Muscle of leg (tissue), 11 donors: ENCODE results near the gene MAPK1IP1L. TPM values are rescaled to one million over a fixed set of nuclear protein-coding genes. Genes with fewer than 3 reads are reported as not detected.
"Not testable (repeated sequence)": the region's sequence is repeated elsewhere in the genome, so short reads cannot be mapped to it uniquely, and the experiment has no call there.

Experiments used
- DNase-seq: peaks from one replicate; pipeline ENCODE4 v3.0.0; 2013
- H3K27ac ChIP-seq: one replicate; pipeline ENCODE4 v1.5.1; 2013; ENCODE audit warnings: mild to moderate bottlenecking, low read length, control low read depth
- H3K27me3 ChIP-seq: one replicate; pipeline ENCODE4 v1.6.1; 2013; ENCODE audit warnings: low read length; ENCODE audit not compliant: control insufficient read depth, insufficient read depth
- H3K36me3 ChIP-seq: one replicate; pipeline ENCODE4 v1.6.1; 2013; ENCODE audit warnings: low read length; ENCODE audit not compliant: control insufficient read depth, insufficient read depth
- H3K4me1 ChIP-seq: one replicate; pipeline ENCODE4 v1.6.1; 2013; ENCODE audit warnings: low read length; ENCODE audit not compliant: control insufficient read depth, insufficient read depth
- H3K4me3 ChIP-seq: one replicate; pipeline ENCODE4 v1.5.1; 2013; ENCODE audit warnings: low read length, control low read depth
- H3K9me3 ChIP-seq: replicated peaks from 2 replicates; pipeline ENCODE4 v1.6.1; 2013; ENCODE audit warnings: low read depth, low read length; ENCODE audit not compliant: control insufficient read depth
- WGBS: methylation state at CpG from one replicate; pipeline ENCODE4 v1.1.5; 2013; ENCODE audit warnings: missing lambda C conversion rate; ENCODE audit not compliant: insufficient coverage; 5-methylcytosine and 5-hydroxymethylcytosine counted together
- polyA plus RNA-seq, 8 donors: library from polyadenylated mRNA; unstranded; fragments of 120-200 nt; gene quantifications; one replicate each; pipeline versions ENCODE4 v1.2.1 to v1.2.3, GENCODE V29; 2013; ENCODE audit warnings: inconsistent platforms in 1 of 8, low replicate concordance in 1 of 8; ENCODE audit not compliant: insufficient read length in 8 of 8, insufficient read depth in 1 of 8
- total RNA-seq: library from RNA; stranded (reverse); fragments of 120-200 nt; gene quantifications from one replicate; pipeline ENCODE4 v1.2.4, GENCODE V29; 2013

The MAPK1IP1L gene
- total and polyA plus RNA-seq, 9 donors = 22.3 to 65.0 (median 58.0) TPM

DNA sequence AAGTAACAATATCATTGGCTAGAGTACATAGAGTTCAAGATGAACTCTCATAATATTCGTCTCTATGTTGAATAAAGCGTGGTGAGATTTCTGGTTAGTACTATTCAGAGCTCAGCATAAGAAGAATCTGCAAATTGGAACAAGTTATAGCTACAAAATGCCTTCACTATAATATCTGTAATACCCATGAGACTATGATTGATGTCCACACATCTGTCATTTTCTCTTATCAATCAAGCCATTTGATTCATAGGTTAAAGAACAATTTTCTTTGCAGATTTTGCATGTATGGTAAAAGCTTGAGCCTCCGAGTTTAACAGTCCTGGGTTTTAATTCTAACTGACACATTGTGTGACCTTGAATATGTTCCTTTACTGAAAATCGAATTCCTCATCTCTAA, 23.0 kb upstream of the MAPK1IP1L start:
- H3K9me3 ChIP-seq = no peaks in the 10 kb centered on the region
- H3K4me3 ChIP-seq = no peak overlapping the region
- no peak for DNase-seq
- no peaks in the 10 kb centered on the region for H3K27me3 ChIP-seq
- H3K27ac ChIP-seq = no peak overlapping the region
- H3K36me3 ChIP-seq = no peaks in the 10 kb centered on the region
- WGBS = no CpG with 5 or more reads among the region's 4 CpGs
- H3K4me1 ChIP-seq = peaks cover 7% of the 10 kb centered on the region

DNA sequence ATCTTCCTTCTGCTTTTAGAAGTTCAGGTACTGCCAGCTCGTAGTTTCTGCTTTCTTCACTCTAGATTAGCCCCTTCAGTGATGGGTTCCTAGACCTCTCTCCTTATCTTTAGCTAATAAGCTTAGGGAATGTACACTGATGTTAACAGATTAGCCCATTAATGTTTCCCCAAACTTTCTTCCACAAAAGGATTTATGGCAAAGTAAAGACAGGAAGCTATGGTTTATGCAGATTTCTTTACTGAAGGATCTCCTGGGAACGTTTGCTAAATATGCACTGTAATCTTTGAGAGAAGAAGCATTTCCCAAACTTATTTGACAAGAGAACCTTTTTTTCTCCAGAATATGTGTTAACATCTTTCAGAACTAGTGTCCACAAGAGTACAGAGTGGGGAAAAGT, 20.3 kb upstream of the MAPK1IP1L start:
- WGBS = no CpG with 5 or more reads among the region's 2 CpGs
- Histone ChIP-seq H3K27me3 (no peaks in the 10 kb centered on the region), H3K9me3 (no peaks in the 10 kb centered on the region), H3K4me3 (no peak overlapping the region), H3K27ac (no peak overlapping the region), H3K36me3 (peaks cover 3% of the 10 kb centered on the region), H3K4me1 (peaks cover 2% of the 10 kb centered on the region)
- no peak for DNase-seq

DNA sequence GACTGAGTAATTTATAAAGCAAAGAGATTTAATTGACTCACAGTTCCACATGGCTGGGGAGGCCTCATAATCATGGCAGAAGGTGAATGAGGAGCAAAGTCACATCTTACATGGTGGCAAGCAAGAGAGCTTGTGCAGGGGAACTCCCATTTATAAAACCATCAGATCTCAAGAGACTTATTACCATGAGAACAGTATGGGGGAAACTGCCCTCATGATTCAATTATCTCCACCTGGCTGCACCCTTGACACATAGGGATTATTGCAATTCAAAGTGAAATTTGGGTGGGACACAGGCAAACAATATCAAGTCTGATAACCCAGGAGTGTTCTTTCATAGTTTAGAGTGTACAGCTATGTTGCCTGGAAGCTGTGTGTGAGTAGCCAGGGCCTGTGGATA, 13.5 kb upstream of the MAPK1IP1L start:
- H3K36me3 ChIP-seq, H3K27ac ChIP-seq, H3K27me3 ChIP-seq, H3K4me3 ChIP-seq, H3K9me3 ChIP-seq, DNase-seq, H3K4me1 ChIP-seq: not testable (repeated sequence)

DNA sequence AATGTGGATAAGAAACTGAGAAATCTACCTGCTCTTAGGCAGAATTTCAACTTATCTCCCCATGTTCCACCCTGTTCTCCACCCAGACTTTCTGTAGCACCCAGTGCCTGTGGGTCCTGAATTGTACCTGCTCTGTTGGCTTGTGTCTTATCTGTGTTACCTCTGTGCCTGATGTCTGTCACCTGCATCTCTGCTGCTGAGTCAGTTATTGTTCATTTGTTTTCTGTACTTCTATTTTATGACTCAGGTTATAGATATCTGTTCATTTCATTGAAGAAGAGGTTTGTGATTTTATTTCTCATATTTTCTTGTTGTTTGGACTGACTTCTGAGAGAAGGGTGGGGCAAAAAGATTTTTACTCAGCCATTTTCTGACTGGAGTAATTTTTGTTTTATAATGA, 12.7 kb upstream of the MAPK1IP1L start:
- Histone ChIP-seq H3K4me3 (no peak overlapping the region), H3K27me3 (no peaks in the 10 kb centered on the region), H3K4me1 (no peaks in the 10 kb centered on the region), H3K27ac (no peak overlapping the region), H3K9me3 (no peaks in the 10 kb centered on the region), H3K36me3 (peaks cover 13% of the 10 kb centered on the region)
- no peak for DNase-seq

DNA sequence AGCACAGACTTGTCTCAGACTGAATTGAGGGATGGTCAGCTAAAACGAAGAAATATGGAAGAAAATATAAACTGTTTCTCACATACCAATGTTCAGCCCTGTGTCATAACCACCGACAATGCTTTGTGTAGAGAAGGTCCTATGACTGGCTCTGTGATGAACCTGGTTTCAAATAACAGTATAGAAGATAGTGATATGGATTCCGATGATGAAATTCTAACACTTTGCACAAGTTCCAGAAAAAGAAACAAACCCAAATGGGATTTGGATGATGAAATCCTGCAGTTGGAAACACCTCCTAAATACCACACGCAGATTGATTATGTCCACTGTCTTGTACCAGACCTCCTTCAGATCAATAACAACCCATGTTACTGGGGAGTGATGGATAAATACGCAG, 7.9 kb upstream of the MAPK1IP1L start:
- no peaks in the 10 kb centered on the region for H3K27me3 ChIP-seq
- no peaks in the 10 kb centered on the region for H3K9me3 ChIP-seq
- WGBS = 100% methylated on average over 1 of the region's 5 CpGs
- peaks cover 11% of the 10 kb centered on the region for H3K36me3 ChIP-seq
- no peak overlapping the region for H3K27ac ChIP-seq
- no peak overlapping the region for H3K4me3 ChIP-seq
- DNase-seq = no peak
- no peaks in the 10 kb centered on the region for H3K4me1 ChIP-seq

DNA sequence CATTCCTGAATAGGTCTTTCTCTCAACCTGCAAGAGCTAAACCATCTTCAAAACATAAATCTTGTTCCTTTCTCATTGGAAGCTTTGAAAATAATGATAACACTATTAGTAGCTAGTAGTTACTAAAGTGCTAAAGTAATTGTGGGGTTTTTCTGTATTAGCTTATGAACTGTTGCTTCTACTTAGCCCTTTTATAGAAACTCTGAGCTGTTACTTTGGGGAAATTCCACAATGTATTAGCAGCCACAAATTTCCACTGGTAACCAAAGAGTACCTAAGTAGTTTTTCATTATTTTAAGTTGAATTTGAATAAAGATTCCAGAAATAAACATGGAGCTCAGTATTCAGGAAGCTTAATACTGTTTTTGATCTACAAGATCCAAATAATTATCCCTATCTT, 6.4 kb upstream of the MAPK1IP1L start:
- Histone ChIP-seq H3K4me1 (no peaks in the 10 kb centered on the region), H3K27me3 (no peaks in the 10 kb centered on the region), H3K36me3 (peaks cover 11% of the 10 kb centered on the region), H3K4me3 (no peak overlapping the region), H3K9me3 (no peaks in the 10 kb centered on the region), H3K27ac (no peak overlapping the region)
- no peak for DNase-seq

DNA sequence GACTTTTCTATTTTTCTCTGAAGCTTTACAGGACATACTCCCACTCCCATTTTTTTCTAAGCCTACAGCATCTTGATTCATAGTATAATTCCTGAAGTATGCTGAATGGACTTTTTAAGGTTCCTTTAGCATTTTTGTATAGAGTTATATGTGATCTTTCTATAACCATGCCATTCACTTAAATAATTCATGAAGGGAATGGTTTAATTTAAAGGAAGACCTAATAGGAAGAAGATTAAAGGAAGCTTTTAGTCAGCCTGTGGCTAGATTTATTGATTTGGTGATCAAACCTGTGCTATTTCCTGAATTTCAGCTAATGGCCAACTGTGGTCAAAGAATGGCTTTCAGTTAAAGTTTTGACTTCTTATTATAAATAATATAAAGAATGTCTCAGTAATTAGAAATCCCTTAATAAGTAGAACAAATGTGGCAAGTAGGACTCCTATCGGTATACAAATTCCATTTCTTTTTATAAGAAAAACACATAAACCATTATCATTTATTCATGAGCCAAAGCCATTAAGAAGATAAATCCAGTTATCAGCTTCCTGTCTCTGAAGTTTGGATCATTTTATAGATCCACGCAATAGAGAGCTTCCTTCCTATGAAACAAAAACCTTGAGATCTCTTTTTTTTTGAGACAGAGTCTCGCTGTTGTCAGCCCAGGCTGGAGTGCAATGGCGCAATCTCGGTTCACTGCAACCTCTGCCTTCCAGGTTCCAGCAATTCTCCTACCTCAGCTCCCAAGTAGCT, 4.0 kb upstream of the MAPK1IP1L start:
- 85% methylated on average over 4 of the region's 5 CpGs for WGBS
- H3K9me3 ChIP-seq = no peaks in the 10 kb centered on the region
- H3K36me3 ChIP-seq = peaks cover 11% of the 10 kb centered on the region
- no peaks in the 10 kb centered on the region for H3K27me3 ChIP-seq
- peaks cover 7% of the 10 kb centered on the region for H3K4me1 ChIP-seq
- H3K4me3 ChIP-seq = no peak overlapping the region
- no peak for DNase-seq
- H3K27ac ChIP-seq = no peak overlapping the region

DNA sequence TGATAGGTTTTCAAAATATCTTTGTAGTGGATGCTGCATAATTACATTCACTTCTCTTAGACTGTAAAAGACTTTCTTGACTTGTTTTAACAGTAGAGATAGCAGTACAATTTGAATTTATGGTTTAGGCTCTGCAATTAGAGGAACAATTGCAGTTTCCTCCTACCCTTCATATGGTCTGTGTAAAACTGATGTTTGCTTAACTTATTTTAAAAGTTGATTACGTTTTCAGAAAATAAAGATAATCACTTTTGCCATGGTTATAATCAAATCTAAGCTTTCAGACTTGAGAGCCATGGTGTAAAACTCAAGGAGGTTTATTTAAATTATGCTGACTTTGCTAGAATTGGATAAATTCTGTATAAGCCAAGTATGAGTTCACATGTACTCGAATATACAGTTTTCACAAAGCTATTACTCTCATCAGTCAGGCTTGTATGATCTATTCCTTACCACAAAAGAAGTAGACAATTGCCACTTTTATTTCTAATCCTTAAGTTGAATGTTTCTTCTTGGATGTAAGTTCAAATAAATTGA, 2.5 kb upstream of the MAPK1IP1L start:
- no peak for DNase-seq
- peaks cover 1% of the 10 kb centered on the region for H3K36me3 ChIP-seq
- no peaks in the 10 kb centered on the region for H3K27me3 ChIP-seq
- WGBS = no CpG with 5 or more reads among the region's 2 CpGs
- H3K4me1 ChIP-seq = peaks cover 11% of the 10 kb centered on the region
- H3K9me3 ChIP-seq = no peaks in the 10 kb centered on the region
- H3K4me3 ChIP-seq = no peak overlapping the region
- no peak overlapping the region for H3K27ac ChIP-seq

DNA sequence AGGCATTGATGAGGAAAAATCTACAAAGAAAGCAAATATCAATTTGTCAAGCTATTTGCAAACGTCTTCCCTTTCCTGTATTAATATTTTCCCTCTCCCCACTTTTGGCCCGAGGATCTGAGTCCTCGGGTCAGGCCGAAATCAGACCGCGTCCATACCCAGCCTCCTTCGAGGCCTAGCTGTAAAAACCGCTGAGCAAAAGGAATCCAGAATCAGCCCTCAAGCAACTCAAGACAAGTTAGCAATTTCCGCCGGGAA, 353 bp upstream of the MAPK1IP1L start:
- Histone ChIP-seq H3K4me1 (peaks cover 11% of the 10 kb centered on the region), H3K27me3 (no peaks in the 10 kb centered on the region), H3K36me3 (no peaks in the 10 kb centered on the region), H3K9me3 (no peaks in the 10 kb centered on the region), H3K4me3 (peak overlapping the region; percentile 57), H3K27ac (peak overlapping the region; percentile 99)
- WGBS = 0% methylated on average over 10 of the region's 10 CpGs
- DNase-seq = no peak

DNA sequence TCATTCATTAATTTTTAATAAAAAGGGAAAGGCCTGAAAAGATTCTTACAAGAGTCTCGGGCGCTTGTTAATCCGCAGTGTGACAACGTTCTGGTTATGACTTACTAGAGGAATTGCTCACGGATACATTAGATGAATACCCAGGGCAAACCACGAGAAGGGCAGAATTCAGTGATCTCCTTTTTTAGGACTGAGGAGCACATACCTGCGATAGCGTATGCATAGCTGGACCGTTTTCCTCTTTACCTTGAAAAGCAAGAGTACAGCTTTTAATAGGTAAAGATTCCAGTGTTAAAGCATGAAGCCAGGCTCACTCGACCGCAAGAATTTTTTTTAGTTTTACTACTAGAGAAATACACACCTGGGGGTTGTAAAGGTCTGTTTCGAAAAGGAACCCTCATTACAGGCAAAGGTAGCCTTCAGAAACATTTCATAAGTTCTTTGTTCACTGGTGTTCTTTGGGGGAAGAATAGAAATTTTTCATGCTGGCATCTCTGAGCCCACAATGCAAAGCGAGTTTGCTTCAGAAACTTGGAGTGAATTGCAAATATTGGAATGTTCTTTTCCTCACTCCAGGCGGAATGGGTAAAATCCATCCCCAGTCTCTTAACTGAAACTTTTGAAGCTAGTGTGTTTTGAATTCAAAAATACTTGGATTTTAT, 953 bp downstream of the MAPK1IP1L start:
- no peaks in the 10 kb centered on the region for H3K9me3 ChIP-seq
- peak overlapping the region; percentile 78 for H3K4me3 ChIP-seq
- peak; percentile 54 for DNase-seq
- H3K27me3 ChIP-seq = no peaks in the 10 kb centered on the region
- peaks cover 11% of the 10 kb centered on the region for H3K4me1 ChIP-seq
- peak overlapping the region; percentile 98 for H3K27ac ChIP-seq
- 0% methylated on average over 6 of the region's 14 CpGs for WGBS
- no peaks in the 10 kb centered on the region for H3K36me3 ChIP-seq
